GM21423 (cell line): ENCODE measurements around the gene PLAC1.

ENCODE experiments used
- ATAC-seq: cut with Tn5 transposase; IDR thresholded peaks from one replicate; pipeline ENCODE4 v1.9.1; 2021; ENCODE audit warnings: mild to moderate bottlenecking, moderate library complexity; ENCODE audit not compliant: unreplicated experiment

The PLAC1 gene

GRCh38 chrX:134545510-134545909 lies 112.8 kb downstream of the PLAC1 start:
- no peak for ATAC-seq

- no peak for ATAC-seq
These were observed 113.6 kb downstream of the PLAC1 start for GRCh38 chrX:134544513-134545151.

- ATAC-seq, result no peak
These were observed 114.1 kb downstream of the PLAC1 start for GRCh38 chrX:134544135-134544512.

GRCh38 chrX:134543288-134543687 lies 115.0 kb downstream of the PLAC1 start:
- ATAC-seq, result no peak

- peak; percentile 74 for ATAC-seq
These were observed 115.8 kb downstream of the PLAC1 start for GRCh38 chrX:134542485-134542884.

- ATAC-seq, result no peak
These were observed 116.4 kb downstream of the PLAC1 start for GRCh38 chrX:134541906-134542305.

- no peak for ATAC-seq
These were observed 120.0 kb downstream of the PLAC1 start for GRCh38 chrX:134538316-134538715.

- no peak for ATAC-seq
These were observed 120.9 kb downstream of the PLAC1 start for GRCh38 chrX:134537179-134537955.

- ATAC-seq, result no peak
These were observed 124.3 kb downstream of the PLAC1 start for GRCh38 chrX:134533952-134534351.

- ATAC-seq, result no peak
These were observed 124.9 kb downstream of the PLAC1 start for GRCh38 chrX:134533352-134533751.

- no peak for ATAC-seq
These were observed 127.4 kb downstream of the PLAC1 start for GRCh38 chrX:134530845-134531244.

- no peak for ATAC-seq
These were observed 128.8 kb downstream of the PLAC1 start for GRCh38 chrX:134529481-134529880.

- no peak for ATAC-seq
These were observed 129.3 kb downstream of the PLAC1 start for GRCh38 chrX:134528960-134529359.

GRCh38 chrX:134526399-134526798 lies 131.9 kb downstream of the PLAC1 start:
- no peak for ATAC-seq

GRCh38 chrX:134525086-134525792 lies 133.0 kb downstream of the PLAC1 start:
- no peak for ATAC-seq

GRCh38 chrX:134524181-134524580 lies 134.1 kb downstream of the PLAC1 start:
- no peak for ATAC-seq

GRCh38 chrX:134520860-134521390 lies 137.3 kb downstream of the PLAC1 start:
- peak; percentile 43 for ATAC-seq
